HepG2 (cell line): ENCODE measurements around the gene MRNIP. TPM values are rescaled to one million over a fixed set of nuclear protein-coding genes. Genes with fewer than 3 reads are reported as not detected.

Source experiments
- ATAD3A ChIP-seq: sonication (generic); formaldehyde crosslinking; IDR thresholded peaks from 2 replicates; pipeline ENCODE4 v1.4.0; 2020; ENCODE audit warnings: missing genetic modification reagents
- MTF2 ChIP-seq: sonication (generic); formaldehyde crosslinking; IDR thresholded peaks from 2 replicates; pipeline ENCODE4 v1.5.0; 2020; ENCODE audit warnings: missing genetic modification reagents, borderline replicate concordance
- NFKBIZ ChIP-seq: IDR thresholded peaks from 2 replicates; pipeline ENCODE4 v1.6.1; 2018; ENCODE audit warnings: missing genetic modification reagents, missing compliant biosample characterization
- PHB2 ChIP-seq: fragments of 450-650 bp; IDR thresholded peaks from 2 replicates; pipeline ENCODE4 v1.6.1; 2018; ENCODE audit not compliant: partially characterized antibody
- RFXANK ChIP-seq: IDR thresholded peaks from 2 replicates; pipeline ENCODE4 v1.6.1; 2016
- SALL1 ChIP-seq: sonication (generic); formaldehyde crosslinking; IDR thresholded peaks from 2 replicates; pipeline ENCODE4 v1.8.0; 2022; ENCODE audit warnings: mild to moderate bottlenecking, missing genetic modification reagents
- SMAD1 ChIP-seq: sonication (generic); formaldehyde crosslinking; IDR thresholded peaks from 2 replicates; pipeline ENCODE4 v1.4.0; 2020; ENCODE audit warnings: missing genetic modification reagents, low read depth, mild to moderate bottlenecking, borderline replicate concordance
- SP2 ChIP-seq: sonication (generic); formaldehyde crosslinking; IDR thresholded peaks from 2 replicates; pipeline ENCODE4 v1.5.1; 2020; ENCODE audit warnings: mild to moderate bottlenecking, missing genetic modification reagents
- ZNF282 ChIP-seq: fragments of 450-650 bp; IDR thresholded peaks from 2 replicates; pipeline ENCODE4 v1.6.1; 2018; ENCODE audit not compliant: partially characterized antibody
- ZNF382 ChIP-seq: sonication (generic); formaldehyde crosslinking; IDR thresholded peaks from 2 replicates; pipeline ENCODE4 v1.5.0; 2020; ENCODE audit warnings: missing genetic modification reagents, mild to moderate bottlenecking, borderline replicate concordance
- ZNF484 ChIP-seq: sonication (generic); formaldehyde crosslinking; IDR thresholded peaks from 2 replicates; pipeline ENCODE4 v1.5.1; 2020; ENCODE audit warnings: mild to moderate bottlenecking, low read depth, missing genetic modification reagents, borderline replicate concordance
- ZNF678 ChIP-seq: sonication (generic); formaldehyde crosslinking; IDR thresholded peaks from 2 replicates; pipeline ENCODE4 v1.4.0; 2020; ENCODE audit warnings: mild to moderate bottlenecking, missing genetic modification reagents
- ZNF841 ChIP-seq: sonication (generic); formaldehyde crosslinking; IDR thresholded peaks from 2 replicates; pipeline ENCODE4 v1.8.1; 2023; ENCODE audit warnings: missing genetic modification reagents, borderline replicate concordance
- polyA plus RNA-seq, 8 experiments: library from polyadenylated mRNA; depleted of rRNA in 3 of 8; stranded (reverse) in 7 of 8; unstranded in 1 of 8; fragments of >200 nt; fragmentation: Illumina TruSeq in 4 of 8; extraction: Trizol in 4 of 8; gene quantifications; 2 replicates each; pipeline versions ENCODE4 v1.2.1 to v1.2.3, GENCODE V29; 2011 to 2016; ENCODE audit warnings: low read depth in 4 of 8, missing spikeins in 1 of 8, mixed read lengths in 1 of 8; ENCODE audit not compliant: insufficient read depth in 1 of 8
- total RNA-seq, 5 experiments: library from RNA; depleted of rRNA; stranded (reverse); fragments of >200 nt; fragmentation: Illumina TruSeq; extraction: Trizol; gene quantifications; 2 replicates each; pipeline ENCODE4 v1.2.3, GENCODE V29; 2016; ENCODE audit warnings: low read depth in 1 of 5
- TF ChIP-seq, protein P1 (sequence below): sonication (generic); formaldehyde crosslinking; IDR thresholded peaks from 2 replicates; pipeline ENCODE4 v1.8.0; 2022; ENCODE audit warnings: mild to moderate bottlenecking, missing genetic modification reagents, moderate library complexity
- TF ChIP-seq, protein P2 (sequence below): sonication (generic); formaldehyde crosslinking; IDR thresholded peaks from 2 replicates; pipeline ENCODE4 v1.4.0; 2020; ENCODE audit warnings: missing genetic modification reagents, mild to moderate bottlenecking, borderline replicate concordance
- TF ChIP-seq, protein P3 (sequence below): sonication (generic); formaldehyde crosslinking; IDR thresholded peaks from 2 replicates; pipeline ENCODE4 v1.4.0; 2020; ENCODE audit warnings: missing genetic modification reagents
- TF ChIP-seq, protein P4 (sequence below): IDR thresholded peaks from 2 replicates; pipeline ENCODE4 v1.6.1; 2016; ENCODE audit warnings: low read depth, missing genetic modification reagents, missing compliant biosample characterization

Gene MRNIP
- total and polyA plus RNA-seq, 2 of the 13 experiments (the other 11 are each of a cell fraction or from before 2014, with no cell fraction given): 15.5 to 34.1 TPM

DNA sequence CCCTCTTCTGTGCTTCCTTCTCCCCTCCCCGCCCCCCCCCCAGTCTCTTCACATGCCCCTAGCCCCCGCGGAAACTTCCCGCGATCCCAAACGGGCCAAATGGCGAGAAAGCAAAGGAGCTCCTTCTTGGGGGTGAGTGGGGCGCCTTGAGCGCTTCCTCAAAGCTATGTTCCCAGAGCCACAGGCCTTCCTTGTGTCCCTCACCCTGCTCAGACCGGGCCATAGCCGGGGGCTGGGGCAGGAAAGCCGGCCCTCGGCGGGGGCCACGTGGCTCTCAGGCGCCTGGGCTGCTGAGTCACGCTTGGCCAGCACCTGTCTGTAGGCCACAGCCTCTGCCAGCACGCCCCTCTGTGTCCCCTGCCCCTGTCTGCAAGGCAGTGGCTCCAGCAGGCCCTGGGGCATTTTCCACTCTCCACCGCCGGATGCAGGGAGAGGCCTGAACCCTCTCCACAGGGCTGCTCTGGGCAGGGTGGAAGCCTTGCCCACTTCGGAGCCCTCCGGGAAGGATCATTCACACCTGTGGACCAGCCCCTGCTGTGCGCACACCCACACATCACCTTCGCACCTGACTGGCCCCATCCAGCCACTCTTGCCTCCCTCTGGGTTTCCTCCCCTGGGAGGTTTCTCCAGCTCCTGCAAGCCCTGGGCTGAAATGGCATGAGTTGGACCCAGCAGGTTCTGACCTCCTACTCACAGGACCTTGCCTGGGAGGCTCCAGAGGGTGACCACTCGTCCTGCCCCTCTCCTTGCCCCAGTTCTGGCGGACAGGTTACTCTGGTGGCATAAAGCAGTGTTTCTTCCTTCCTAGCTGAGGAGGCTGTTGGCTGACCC is 39.1 kb downstream of the MRNIP start (continued):
- TF ChIP-seq, protein P1, sequence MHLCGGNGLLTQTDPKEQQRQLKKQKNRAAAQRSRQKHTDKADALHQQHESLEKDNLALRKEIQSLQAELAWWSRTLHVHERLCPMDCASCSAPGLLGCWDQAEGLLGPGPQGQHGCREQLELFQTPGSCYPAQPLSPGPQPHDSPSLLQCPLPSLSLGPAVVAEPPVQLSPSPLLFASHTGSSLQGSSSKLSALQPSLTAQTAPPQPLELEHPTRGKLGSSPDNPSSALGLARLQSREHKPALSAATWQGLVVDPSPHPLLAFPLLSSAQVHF (CRISPR knock-in tag): no peak
- peak; percentile 1; the same call in 1 of the 2 replicates for TF ChIP-seq SP2 (CRISPR knock-in tag)
- no peak for TF ChIP-seq ZNF282
- TF ChIP-seq NFKBIZ (CRISPR knock-in tag): no peak
- TF ChIP-seq ZNF841 (CRISPR knock-in tag): no peak
- no peak for TF ChIP-seq ZNF382
- TF ChIP-seq, protein P2, sequence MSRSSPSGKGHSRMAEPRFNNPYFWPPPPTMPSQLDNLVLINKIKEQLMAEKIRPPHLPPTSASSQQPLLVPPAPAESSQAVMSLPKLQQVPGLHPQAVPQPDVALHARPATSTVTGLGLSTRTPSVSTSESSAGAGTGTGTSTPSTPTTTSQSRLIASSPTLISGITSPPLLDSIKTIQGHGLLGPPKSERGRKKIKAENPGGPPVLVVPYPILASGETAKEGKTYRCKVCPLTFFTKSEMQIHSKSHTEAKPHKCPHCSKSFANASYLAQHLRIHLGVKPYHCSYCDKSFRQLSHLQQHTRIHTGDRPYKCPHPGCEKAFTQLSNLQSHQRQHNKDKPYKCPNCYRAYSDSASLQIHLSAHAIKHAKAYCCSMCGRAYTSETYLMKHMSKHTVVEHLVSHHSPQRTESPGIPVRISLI (CRISPR knock-in tag): no peak
- TF ChIP-seq SMAD1 (CRISPR knock-in tag): no peak
- no peak for TF ChIP-seq ATAD3A
- TF ChIP-seq ZNF484 (CRISPR knock-in tag): 0 out of 2 replicates have a peak, but pooled peaks have one; percentile 33
- TF ChIP-seq, protein P3, sequence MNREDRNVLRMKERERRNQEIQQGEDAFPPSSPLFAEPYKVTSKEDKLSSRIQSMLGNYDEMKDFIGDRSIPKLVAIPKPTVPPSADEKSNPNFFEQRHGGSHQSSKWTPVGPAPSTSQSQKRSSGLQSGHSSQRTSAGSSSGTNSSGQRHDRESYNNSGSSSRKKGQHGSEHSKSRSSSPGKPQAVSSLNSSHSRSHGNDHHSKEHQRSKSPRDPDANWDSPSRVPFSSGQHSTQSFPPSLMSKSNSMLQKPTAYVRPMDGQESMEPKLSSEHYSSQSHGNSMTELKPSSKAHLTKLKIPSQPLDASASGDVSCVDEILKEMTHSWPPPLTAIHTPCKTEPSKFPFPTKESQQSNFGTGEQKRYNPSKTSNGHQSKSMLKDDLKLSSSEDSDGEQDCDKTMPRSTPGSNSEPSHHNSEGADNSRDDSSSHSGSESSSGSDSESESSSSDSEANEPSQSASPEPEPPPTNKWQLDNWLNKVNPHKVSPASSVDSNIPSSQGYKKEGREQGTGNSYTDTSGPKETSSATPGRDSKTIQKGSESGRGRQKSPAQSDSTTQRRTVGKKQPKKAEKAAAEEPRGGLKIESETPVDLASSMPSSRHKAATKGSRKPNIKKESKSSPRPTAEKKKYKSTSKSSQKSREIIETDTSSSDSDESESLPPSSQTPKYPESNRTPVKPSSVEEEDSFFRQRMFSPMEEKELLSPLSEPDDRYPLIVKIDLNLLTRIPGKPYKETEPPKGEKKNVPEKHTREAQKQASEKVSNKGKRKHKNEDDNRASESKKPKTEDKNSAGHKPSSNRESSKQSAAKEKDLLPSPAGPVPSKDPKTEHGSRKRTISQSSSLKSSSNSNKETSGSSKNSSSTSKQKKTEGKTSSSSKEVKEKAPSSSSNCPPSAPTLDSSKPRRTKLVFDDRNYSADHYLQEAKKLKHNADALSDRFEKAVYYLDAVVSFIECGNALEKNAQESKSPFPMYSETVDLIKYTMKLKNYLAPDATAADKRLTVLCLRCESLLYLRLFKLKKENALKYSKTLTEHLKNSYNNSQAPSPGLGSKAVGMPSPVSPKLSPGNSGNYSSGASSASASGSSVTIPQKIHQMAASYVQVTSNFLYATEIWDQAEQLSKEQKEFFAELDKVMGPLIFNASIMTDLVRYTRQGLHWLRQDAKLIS: no peak
- no peak for TF ChIP-seq PHB2
- TF ChIP-seq SALL1 (CRISPR knock-in tag): peak; percentile 20; the same call in 1 of the 2 replicates
- no peak for TF ChIP-seq MTF2
- no peak for TF ChIP-seq ZNF678 (CRISPR knock-in tag)
- no peak for TF ChIP-seq RFXANK (CRISPR knock-in tag)
- TF ChIP-seq, protein P4, sequence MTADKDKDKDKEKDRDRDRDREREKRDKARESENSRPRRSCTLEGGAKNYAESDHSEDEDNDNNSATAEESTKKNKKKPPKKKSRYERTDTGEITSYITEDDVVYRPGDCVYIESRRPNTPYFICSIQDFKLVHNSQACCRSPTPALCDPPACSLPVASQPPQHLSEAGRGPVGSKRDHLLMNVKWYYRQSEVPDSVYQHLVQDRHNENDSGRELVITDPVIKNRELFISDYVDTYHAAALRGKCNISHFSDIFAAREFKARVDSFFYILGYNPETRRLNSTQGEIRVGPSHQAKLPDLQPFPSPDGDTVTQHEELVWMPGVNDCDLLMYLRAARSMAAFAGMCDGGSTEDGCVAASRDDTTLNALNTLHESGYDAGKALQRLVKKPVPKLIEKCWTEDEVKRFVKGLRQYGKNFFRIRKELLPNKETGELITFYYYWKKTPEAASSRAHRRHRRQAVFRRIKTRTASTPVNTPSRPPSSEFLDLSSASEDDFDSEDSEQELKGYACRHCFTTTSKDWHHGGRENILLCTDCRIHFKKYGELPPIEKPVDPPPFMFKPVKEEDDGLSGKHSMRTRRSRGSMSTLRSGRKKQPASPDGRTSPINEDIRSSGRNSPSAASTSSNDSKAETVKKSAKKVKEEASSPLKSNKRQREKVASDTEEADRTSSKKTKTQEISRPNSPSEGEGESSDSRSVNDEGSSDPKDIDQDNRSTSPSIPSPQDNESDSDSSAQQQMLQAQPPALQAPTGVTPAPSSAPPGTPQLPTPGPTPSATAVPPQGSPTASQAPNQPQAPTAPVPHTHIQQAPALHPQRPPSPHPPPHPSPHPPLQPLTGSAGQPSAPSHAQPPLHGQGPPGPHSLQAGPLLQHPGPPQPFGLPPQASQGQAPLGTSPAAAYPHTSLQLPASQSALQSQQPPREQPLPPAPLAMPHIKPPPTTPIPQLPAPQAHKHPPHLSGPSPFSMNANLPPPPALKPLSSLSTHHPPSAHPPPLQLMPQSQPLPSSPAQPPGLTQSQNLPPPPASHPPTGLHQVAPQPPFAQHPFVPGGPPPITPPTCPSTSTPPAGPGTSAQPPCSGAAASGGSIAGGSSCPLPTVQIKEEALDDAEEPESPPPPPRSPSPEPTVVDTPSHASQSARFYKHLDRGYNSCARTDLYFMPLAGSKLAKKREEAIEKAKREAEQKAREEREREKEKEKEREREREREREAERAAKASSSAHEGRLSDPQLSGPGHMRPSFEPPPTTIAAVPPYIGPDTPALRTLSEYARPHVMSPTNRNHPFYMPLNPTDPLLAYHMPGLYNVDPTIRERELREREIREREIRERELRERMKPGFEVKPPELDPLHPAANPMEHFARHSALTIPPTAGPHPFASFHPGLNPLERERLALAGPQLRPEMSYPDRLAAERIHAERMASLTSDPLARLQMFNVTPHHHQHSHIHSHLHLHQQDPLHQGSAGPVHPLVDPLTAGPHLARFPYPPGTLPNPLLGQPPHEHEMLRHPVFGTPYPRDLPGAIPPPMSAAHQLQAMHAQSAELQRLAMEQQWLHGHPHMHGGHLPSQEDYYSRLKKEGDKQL (CRISPR knock-in tag): no peak; the same call in 1 of the 2 replicates
